ENCODE data around the gene OR8A1.

DNA sequence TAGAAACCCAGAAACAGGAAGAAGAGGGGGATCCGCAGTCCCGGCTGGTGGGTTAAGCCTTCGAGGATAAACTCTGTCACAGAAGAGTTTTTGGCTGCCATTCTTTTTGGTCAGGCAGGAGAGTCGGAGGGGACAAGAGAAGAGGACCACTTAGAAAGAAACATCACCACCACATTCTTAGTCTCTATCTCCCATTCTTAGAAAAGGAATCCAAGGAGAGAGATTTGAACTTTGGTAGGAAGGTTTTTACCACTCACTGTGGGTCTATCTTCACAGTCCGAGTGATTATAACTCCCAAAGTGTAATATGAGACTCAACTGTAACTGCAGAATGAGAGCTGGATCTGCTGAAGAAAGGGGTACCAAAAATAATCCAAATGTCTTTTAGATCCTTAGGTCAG lies 26.2 kb upstream of the OR8A1 start, which contains the start of gene OR8B12:
- TF ChIP-seq EZH2 (IDR thresholded peaks at IDR 0.05; ENCODE audit: insufficient read depth, poor library complexity, severe bottlenecking) (no peak), EZH2phosphoT487 (IDR thresholded peaks at IDR 0.05; ENCODE audit: insufficient read depth, low read depth) (no peak)

Data from GM23248 (cell line).